ENCODE measurements around the gene SLC44A4. TPM values are rescaled to one million over a fixed set of nuclear protein-coding genes. Genes with fewer than 3 reads are reported as not detected.
"Not testable (repeated sequence)": the region's sequence is repeated elsewhere in the genome, so short reads cannot be mapped to it uniquely, and the experiment has no call there.

The SLC44A4 gene
- total and polyA plus RNA-seq, 2 of the 8 experiments (the other 6 are each of a cell fraction or from before 2014, with no cell fraction given), result 4.8 to 7.0 TPM

DNA sequence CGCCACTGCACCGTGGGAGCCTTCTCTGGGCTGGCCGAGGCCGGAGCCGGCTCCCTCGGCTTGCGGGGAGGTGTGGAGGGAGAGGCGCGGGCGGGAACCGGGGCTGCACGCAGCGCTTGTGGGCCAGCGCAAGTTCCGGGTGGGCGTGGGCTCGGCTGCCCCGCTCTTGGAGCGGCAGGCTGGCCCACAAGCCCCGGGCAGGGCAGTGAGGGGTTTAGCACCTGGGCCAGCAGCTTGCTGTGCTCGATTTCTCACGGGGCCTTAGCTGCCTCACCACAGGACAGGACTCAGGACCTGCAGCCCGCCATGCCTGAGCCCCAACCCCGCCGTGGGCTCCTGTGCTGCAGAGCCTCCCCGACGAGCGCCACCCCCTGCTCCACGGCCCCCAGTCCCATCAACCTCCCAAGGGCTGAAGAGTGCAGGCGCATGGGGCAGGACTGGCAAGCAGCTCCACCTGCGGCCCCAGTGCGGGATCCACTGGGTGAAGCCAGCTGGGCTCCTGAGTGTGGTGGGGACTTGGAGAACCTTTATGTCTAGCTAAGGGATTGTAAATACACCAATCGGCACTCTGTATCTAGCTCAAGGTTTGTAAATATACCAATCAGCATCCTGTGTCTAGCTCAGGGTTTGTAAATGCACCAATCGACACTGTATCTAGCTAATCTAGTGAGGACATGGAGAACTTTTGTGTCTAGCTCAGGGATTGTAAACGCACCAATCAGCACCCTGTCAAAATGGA, 26.6 kb downstream of the SLC44A4 start:
- H2BK120ac ChIP-seq (replicated peaks; ENCODE audit: low read depth, low read length); H3K79me2 ChIP-seq (ENCODE audit: control insufficient read depth in 1 of 2, insufficient read depth in 2 of 2, low read length in 2 of 2); H2BK12ac ChIP-seq (ENCODE audit: low read depth, low read length); H3K27ac ChIP-seq (ENCODE audit: low read depth, low read length); H3K4ac ChIP-seq (replicated peaks; ENCODE audit: insufficient read length, low read depth, low read length); H4K91ac ChIP-seq (replicated peaks; ENCODE audit: insufficient read length, low read length); H3K9ac ChIP-seq (replicated peaks in 1 of 4; ENCODE audit: extremely low read depth in 1 of 4, low read depth in 3 of 4, low read length in 3 of 4); H3K23ac ChIP-seq (ENCODE audit: insufficient read length); H2BK20ac ChIP-seq (ENCODE audit: low read length); H3K36me3 ChIP-seq (ENCODE audit: control insufficient read depth in 2 of 4, insufficient read depth in 4 of 4, low read length in 3 of 4); H4K20me1 ChIP-seq (replicated peaks in 1 of 2; ENCODE audit: control insufficient read depth in 1 of 2, insufficient read depth in 2 of 2, low read length in 2 of 2); H3K18ac ChIP-seq (ENCODE audit: extremely low read depth, low read length); FAIRE-seq; H2BK15ac ChIP-seq (ENCODE audit: low read length); H3K79me1 ChIP-seq (ENCODE audit: low read depth, low read length); H2BK5ac ChIP-seq (ENCODE audit: low read depth, low read length); H3K9me3 ChIP-seq (ENCODE audit: insufficient read depth in 2 of 2, low read depth in 1 of 2, low read length in 1 of 2); H4K8ac ChIP-seq (ENCODE audit: extremely low read depth, insufficient read depth, low read length); H3K4me3 ChIP-seq (ENCODE audit: extremely low read depth in 1 of 4, insufficient read depth in 2 of 4, low read depth in 3 of 4, low read length in 4 of 4); H2AK5ac ChIP-seq (ENCODE audit: low read depth, low read length); H3K56ac ChIP-seq (replicated peaks; ENCODE audit: insufficient read length, low read depth, low read length); H3K23me2 ChIP-seq (ENCODE audit: low read depth, low read length); H3K4me1 ChIP-seq (replicated peaks in 1 of 4; ENCODE audit: control insufficient read depth in 3 of 4, insufficient read depth in 4 of 4, low read length in 3 of 4); H4K5ac ChIP-seq (ENCODE audit: insufficient read length, low read depth, low read length); H3K27me3 ChIP-seq (replicated peaks in 1 of 4; ENCODE audit: control insufficient read depth in 3 of 4, extremely low read depth in 1 of 4, insufficient read depth in 3 of 4, low read length in 3 of 4); H3K14ac ChIP-seq (ENCODE audit: insufficient read length); H2AFZ ChIP-seq (ENCODE audit: low read length); DNase-seq (ENCODE audit: low read depth in 1 of 2, low spot score in 2 of 2): not testable (repeated sequence)
- TF ChIP-seq, protein P1, sequence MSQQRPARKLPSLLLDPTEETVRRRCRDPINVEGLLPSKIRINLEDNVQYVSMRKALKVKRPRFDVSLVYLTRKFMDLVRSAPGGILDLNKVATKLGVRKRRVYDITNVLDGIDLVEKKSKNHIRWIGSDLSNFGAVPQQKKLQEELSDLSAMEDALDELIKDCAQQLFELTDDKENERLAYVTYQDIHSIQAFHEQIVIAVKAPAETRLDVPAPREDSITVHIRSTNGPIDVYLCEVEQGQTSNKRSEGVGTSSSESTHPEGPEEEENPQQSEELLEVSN (IDR thresholded peaks at IDR 0.05), result peak; percentile 56; the same call in 1 of the 2 replicates
- WGBS, 2 experiments (ENCODE audit: extremely low coverage in 1 of 2, insufficient coverage in 1 of 2, insufficient read length in 1 of 2, insufficient replicate concordance in 2 of 2, low coverage in 1 of 2, low lambda C conversion rate in 2 of 2, missing lambda C conversion rate in 1 of 2), result 85% methylated on average over 21 of the region's 35 CpGs; no CpG with 5 or more reads in 1 of the 2 experiments
- H3K4me2 ChIP-seq (ENCODE audit: insufficient read depth in 1 of 2, low read depth in 2 of 2, low read length in 2 of 2), result peak overlapping the region; percentile 7 to 34; a peak in 2 of 4 replicates
- ChIA-PET CTCF (ENCODE audit: partially characterized antibody) (interaction anchor here (1.2 to 1.3 kb wide), 2 partner anchors 10 to 22 kb away, joined by 4 to 5 read pairs; partner anchors contain the start of gene NEU1), POLR2A (ENCODE audit: partially characterized antibody) (interaction anchor here (0.6 to 12.6 kb wide), 6 partner anchors 9 to 702 kb away, joined by 3 to 189 read pairs (median 8); partner anchors contain the start of gene NEU1)

Data from H1 (cell line).